ENCODE data around the gene TAF10. TPM values are rescaled to one million over a fixed set of nuclear protein-coding genes. Genes with fewer than 3 reads are reported as not detected.

The TAF10 gene
- total RNA-seq, 4 donors from 2014 or later, result 38.2 to 55.6 (median 40.3) TPM

- TF ChIP-seq, protein P1, sequence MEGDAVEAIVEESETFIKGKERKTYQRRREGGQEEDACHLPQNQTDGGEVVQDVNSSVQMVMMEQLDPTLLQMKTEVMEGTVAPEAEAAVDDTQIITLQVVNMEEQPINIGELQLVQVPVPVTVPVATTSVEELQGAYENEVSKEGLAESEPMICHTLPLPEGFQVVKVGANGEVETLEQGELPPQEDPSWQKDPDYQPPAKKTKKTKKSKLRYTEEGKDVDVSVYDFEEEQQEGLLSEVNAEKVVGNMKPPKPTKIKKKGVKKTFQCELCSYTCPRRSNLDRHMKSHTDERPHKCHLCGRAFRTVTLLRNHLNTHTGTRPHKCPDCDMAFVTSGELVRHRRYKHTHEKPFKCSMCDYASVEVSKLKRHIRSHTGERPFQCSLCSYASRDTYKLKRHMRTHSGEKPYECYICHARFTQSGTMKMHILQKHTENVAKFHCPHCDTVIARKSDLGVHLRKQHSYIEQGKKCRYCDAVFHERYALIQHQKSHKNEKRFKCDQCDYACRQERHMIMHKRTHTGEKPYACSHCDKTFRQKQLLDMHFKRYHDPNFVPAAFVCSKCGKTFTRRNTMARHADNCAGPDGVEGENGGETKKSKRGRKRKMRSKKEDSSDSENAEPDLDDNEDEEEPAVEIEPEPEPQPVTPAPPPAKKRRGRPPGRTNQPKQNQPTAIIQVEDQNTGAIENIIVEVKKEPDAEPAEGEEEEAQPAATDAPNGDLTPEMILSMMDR (IDR thresholded peaks at IDR 0.05; ENCODE audit: low read depth), result no peak
Measured at GRCh38 chr11:6628526-6628925, 16.5 kb upstream of the TAF10 start.

DNA sequence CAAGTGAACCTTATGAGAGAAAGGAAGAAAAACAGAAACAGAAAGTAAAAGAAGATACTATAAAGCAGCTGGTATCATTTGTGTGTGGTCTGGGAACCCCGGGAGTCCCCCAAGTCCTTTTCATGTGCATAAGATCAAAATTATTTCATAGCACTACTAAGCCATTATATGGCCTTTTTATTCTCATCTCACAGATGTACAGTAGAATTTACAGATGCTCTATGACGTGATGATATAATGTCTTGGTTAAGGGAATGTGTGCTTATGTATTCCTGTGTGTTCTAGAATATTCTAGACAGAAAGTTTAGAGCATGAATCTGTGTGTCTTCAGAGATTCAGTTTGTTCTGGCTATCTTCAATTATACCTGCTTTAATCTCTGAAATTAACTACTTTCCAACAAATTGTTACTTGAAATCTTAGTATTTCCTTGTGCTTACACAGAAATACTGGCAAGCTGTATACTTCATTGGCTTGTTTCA is 15.8 kb upstream of the TAF10 start:
- TF ChIP-seq, protein P1 (IDR thresholded peaks at IDR 0.05; ENCODE audit: low read depth), result no peak

DNA sequence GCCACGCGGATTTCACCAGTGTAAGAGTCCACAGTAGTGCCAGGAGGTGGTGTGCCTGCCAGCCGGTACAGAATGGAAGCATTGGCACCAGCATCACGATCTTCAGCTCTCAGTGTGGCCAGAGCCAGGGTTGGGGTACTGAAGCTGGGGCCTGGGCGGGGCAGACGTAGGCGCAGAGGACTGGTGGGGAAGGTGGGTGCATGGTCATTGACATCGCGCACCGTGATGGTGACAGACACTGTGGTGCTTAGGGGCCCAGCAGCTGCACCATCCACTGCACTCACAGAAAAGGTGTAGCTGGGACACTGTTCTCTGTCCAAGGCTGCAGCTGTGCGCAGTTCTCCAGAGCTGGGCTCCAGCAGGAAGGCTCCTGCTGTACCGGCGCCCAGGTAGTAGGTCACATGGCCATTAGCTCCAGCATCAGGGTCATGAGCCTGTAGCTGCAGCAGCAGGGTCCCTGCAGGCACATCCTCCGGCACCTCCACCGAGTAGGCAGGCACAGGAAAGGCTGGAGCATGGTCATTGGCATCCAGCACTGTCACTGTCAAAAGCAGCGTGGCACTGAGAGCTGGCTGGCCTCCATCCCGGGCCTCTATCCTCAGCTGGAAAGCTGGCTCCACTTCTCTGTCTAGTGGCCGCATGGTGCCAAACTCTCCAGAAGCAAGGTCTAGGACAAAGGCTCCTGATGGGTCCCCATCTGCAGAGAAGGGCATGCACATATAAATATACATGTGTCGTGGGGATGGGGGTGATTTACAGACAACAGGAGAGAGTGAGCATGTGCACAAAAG is 15.2 kb upstream of the TAF10 start:
- TF ChIP-seq, protein P1 (IDR thresholded peaks at IDR 0.05; ENCODE audit: low read depth), result no peak

- TF ChIP-seq, protein P1 (IDR thresholded peaks at IDR 0.05; ENCODE audit: low read depth), result no peak
Measured at GRCh38 chr11:6625832-6626420, 13.9 kb upstream of the TAF10 start.

DNA sequence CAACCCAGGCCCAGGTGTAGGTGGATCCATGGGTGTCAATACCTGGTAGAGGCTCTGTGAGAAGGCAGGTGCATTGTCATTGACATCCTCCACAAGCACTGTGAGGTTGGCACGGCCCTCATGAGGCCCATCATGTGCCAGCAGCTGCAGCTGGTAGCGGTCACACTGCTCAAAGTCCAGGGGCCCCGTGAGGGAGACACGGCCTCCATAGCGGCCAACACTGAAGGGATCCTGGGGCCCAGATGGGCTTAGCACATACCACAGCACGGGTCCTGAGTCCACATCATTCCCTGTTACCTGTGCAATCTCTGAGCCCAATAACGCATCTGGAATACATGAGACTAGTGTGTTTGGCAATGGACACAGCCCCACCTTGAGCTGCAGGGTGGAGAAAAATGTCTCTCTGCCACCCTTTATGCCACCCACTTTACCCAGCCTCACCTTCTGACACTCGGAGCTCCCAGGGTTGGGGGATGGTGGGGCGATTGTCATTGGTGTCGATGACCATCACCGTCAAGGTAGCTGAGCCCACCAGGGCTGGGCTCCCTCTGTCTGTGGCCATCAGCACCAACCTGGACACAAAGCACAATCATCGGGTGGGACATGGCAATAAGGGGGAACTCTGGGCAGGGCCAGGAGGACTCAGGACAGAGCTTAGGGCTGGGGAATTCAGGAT is 13.3 kb upstream of the TAF10 start:
- TF ChIP-seq, protein P1 (IDR thresholded peaks at IDR 0.05; ENCODE audit: low read depth), result no peak

DNA sequence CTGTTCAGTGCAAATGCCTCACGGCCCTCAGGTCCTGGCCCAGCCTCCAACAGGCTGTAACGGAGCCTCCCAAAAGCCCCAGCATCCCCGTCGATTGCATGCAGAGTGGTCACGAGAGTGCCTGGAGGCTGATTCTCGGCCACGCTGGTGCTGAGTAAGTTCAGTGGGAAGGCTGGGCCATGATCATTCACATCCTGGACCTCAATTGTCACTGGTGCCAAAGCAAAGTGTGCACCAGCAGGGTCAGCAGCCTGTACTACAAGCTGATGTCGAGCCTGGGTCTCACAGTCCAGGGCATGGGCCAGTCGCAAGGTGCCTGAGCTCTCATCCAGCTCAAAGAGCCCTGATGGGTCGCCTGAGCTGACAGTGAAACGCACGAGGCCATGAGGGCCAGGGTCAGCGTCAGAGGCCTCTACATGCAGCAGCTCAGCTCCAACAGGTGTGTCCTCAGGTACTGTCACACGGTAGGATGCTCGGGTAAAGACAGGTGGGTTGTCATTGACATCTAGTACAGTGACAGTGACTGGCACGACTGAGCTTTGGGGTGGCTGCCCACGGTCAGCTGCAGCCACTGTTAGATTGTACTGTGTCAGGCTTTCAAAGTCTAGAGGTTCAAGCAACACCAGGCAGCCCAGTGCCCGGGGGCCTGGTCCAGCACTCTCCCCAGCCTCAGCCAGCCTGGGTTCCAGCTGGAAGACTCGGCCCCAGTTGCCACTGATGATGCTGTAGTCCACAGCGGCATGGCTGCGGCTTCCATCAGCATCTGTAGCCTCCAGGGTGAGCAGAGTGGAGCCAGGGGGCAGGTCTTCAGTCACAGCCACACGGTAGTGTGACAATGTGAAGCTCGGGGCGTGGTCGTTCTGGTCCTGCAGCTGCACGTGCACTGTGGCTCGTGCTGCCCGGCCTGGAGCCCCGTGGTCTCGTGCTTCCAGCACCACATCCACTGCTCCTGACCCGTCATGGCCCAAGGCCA is 11.7 kb upstream of the TAF10 start:
- TF ChIP-seq, protein P1 (IDR thresholded peaks at IDR 0.05; ENCODE audit: low read depth), result no peak

Data from subcutaneous adipose tissue (tissue), 4 donors.